Esophagus muscularis mucosa (tissue), 4 donors: ENCODE data around the gene SERPINB5. TPM values are rescaled to one million over a fixed set of nuclear protein-coding genes. Genes with fewer than 3 reads are reported as not detected.

Experiments
- DNase-seq: peaks from one replicate; pipeline ENCODE4 v3.0.0-alpha.2; 2017; ENCODE audit errors: extremely low spot score
- H3K27ac ChIP-seq, 4 donors: fragments of 200-600 bp; sonication (generic); replicated peaks in 1 of 4; 1 replicate in 3 of 4; 2 replicates in 1 of 4; pipeline ENCODE4 v1.5.1; 2016 to 2019; ENCODE audit warnings: mild to moderate bottlenecking in 1 of 4
- H3K27me3 ChIP-seq, 4 donors: fragments of 200-600 bp; sonication (generic); one replicate each; pipeline versions ENCODE4 v1.5.1 to v1.6.0; 2016 to 2019
- H3K36me3 ChIP-seq, 4 donors: fragments of 200-600 bp; sonication (generic); one replicate each; pipeline ENCODE4 v1.5.1; 2016 to 2019
- H3K4me1 ChIP-seq, 4 donors: fragments of 200-600 bp; sonication (generic); one replicate each; pipeline ENCODE4 v1.5.1; 2016 to 2019
- H3K4me3 ChIP-seq, 4 donors: fragments of 200-600 bp; sonication (generic); 1 replicate in 2 of 4; 2 replicates in 2 of 4; pipeline ENCODE4 v1.5.1; 2016 to 2019; ENCODE audit warnings: mild to moderate bottlenecking in 4 of 4, moderate library complexity in 1 of 4
- H3K9me3 ChIP-seq, 4 donors: fragments of 200-600 bp; sonication (generic); 1 replicate in 3 of 4; 2 replicates in 1 of 4; pipeline ENCODE4 v1.5.1; 2016 to 2019
- CTCF ChIP-seq, 3 experiments: fragments of 200-600 bp in 2 of 3; fragments of 450-650 bp in 1 of 3; sonication (generic) in 2 of 3; IDR thresholded peaks; one replicate each; pipeline ENCODE4 v1.5.1; 2017 to 2019; ENCODE audit warnings: antibody characterized with exemption in 3 of 3, mild to moderate bottlenecking in 2 of 3, moderate library complexity in 1 of 3
- EP300 ChIP-seq: sonication (generic); formaldehyde crosslinking; IDR thresholded peaks from one replicate; pipeline ENCODE4 v1.6.1; 2017; ENCODE audit warnings: antibody characterized with exemption
- POLR2A ChIP-seq: fragments of 450-650 bp; IDR thresholded peaks from one replicate; pipeline ENCODE4 v1.6.1; 2017; ENCODE audit warnings: antibody characterized with exemption, moderate library complexity, mild to moderate bottlenecking, low read depth
- POLR2AphosphoS5 ChIP-seq, 2 donors: sonication (generic); formaldehyde crosslinking; IDR thresholded peaks; one replicate each; pipeline ENCODE4 v1.6.1; 2017; ENCODE audit warnings: antibody characterized with exemption in 2 of 2
- WGBS: methylation state at CpG from one replicate; pipeline ENCODE4 v1.1.5; 2018; 5-methylcytosine and 5-hydroxymethylcytosine counted together
- intact Hi-C: fragments of 100-400 bp; cut with DNase I; formaldehyde crosslinking; loops from one replicate; pipeline ENCODE4 v1.15.1; 2023
- total RNA-seq, 4 donors: library from RNA; depleted of rRNA; stranded (reverse); fragments of >200 nt; gene quantifications; one replicate each; pipeline versions ENCODE4 v1.1.0 to v1.2.1, GENCODE V29; 2016

The SERPINB5 gene
- total RNA-seq, 4 donors from 2014 or later: not detected

DNA sequence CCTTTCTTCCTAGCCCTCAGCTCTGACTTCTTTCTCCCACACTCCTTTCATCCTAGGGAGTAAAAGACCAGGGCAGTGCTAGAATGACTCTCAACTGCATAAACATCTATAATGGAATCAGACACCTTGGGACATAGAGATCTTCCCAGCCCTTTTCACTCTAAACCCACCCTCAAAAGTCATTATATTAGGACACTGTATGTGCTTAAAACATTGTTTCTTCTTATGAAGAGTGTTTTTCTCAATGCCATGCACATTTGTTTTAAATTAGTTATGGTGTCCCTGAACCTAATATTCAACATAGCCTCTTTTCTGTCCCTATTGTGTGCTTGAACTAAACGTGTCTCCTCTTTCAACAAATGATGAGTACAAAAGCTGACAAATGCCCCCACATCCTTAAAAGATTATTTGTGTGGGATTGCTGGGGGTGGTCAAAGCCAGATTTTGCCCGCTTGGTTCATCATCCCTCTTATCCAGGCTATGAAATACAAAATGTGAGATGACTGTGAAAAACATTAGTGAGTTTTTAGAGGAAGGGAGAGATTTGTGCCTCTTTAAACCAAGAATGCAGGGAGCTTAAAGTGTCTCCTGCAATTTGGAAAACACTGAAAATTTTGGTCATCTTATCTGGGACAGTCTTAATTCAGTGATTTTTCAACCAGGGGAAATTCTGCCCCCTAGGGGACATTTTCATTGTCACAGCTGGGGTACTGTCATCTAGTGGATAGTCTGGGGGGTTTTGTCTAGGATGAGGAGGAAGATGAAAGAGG, 29.0 kb downstream of the SERPINB5 start:
- no peak for DNase-seq
- intact Hi-C loops: no loop called here

DNA sequence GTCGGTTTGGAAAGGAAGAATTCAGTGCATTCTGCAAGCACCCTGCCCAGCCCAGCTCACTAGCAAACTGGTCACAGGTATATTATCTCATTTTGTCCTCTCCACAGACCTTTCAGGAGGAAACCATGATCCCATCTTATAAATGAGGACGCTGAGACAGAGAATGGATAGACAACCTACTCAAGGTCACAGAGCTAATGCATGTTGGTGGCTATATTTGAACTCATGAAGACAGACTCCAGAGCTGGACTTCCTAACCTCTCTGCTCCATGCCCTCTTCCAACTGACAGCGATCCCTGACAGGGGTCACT, 29.5 kb downstream of the SERPINB5 start:
- 67% methylated on average over 3 of the region's 3 CpGs for WGBS
- Histone ChIP-seq H3K4me1 (no peaks in the 10 kb centered on the region), H3K27me3 (no peaks in the 10 kb centered on the region), H3K36me3 (no peaks in the 10 kb centered on the region), H3K4me3 (no peak overlapping the region), H3K9me3 (no peaks in the 10 kb centered on the region), H3K27ac (no peak overlapping the region)
- TF ChIP-seq POLR2A (no peak), EP300 (no peak), CTCF (IDR thresholded peaks at IDR 0.05) (no peak), POLR2AphosphoS5 (IDR thresholded peaks at IDR 0.05) (no peak)
- DNase-seq: no peak
- intact Hi-C loops: no loop called here

More for the DNA sequence above, 29.0 kb downstream of the SERPINB5 start:
- TF ChIP-seq POLR2AphosphoS5 (IDR thresholded peaks at IDR 0.05): no peak
- no peak for TF ChIP-seq EP300
- TF ChIP-seq CTCF (IDR thresholded peaks at IDR 0.05): peak in 1 of 3 experiments; percentile 24
- Histone ChIP-seq H3K27ac (no peak overlapping the region), H3K9me3 (no peaks in the 10 kb centered on the region), H3K27me3 (no peaks in the 10 kb centered on the region), H3K36me3 (no peaks in the 10 kb centered on the region), H3K4me3 (no peak overlapping the region), H3K4me1 (no peaks in the 10 kb centered on the region)
- 68% methylated on average over 2 of the region's 2 CpGs for WGBS

GRCh38 chr18:63508596-63508995, 31.8 kb downstream of the SERPINB5 start:
- 40% methylated on average over 3 of the region's 3 CpGs for WGBS
- DNase-seq: no peak

DNA sequence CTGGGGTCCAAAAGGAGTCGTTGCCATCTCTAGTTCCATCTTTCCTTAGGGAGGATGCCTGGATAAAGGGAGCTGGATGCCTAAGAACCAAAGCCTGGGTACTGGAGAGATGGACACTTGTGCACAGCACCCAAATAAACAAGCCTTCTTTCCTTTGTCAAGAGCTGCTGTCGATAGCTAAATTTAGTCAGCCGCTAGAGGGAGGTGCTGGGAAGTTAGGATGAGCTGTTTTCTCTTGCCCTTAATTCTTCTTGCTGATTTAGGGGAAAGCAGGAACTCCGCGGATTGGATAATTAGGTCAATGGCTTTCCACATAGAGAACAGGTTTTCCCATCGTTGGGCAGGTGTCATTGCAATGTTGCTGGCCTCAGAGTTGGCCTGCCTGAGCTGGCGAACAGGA, 34.5 kb downstream of the SERPINB5 start:
- no peaks in the 10 kb centered on the region for H3K4me1 ChIP-seq
- TF ChIP-seq CTCF (IDR thresholded peaks at IDR 0.05) (peak in 2 of 3 experiments; percentile 18 to 41), EP300 (no peak)
- intact Hi-C loops: loop anchor here (10.0 kb wide), 1 partner anchor 334 kb away; no protein-coding TSS in a partner anchor
- DNase-seq: no peak
- H3K27me3 ChIP-seq: peaks cover 0 to 5% (median 0%) of the 10 kb centered on the region in 4 donors
- H3K9me3 ChIP-seq: no peaks in the 10 kb centered on the region
- no peaks in the 10 kb centered on the region for H3K36me3 ChIP-seq
- H3K4me3 ChIP-seq: no peak overlapping the region
- H3K27ac ChIP-seq: no peak overlapping the region
- 35% methylated on average over 7 of the region's 7 CpGs for WGBS

More at GRCh38 chr18:63508596-63508995, 31.8 kb downstream of the SERPINB5 start:
- H3K4me3 ChIP-seq: no peak overlapping the region
- peaks cover 0 to 5% (median 0%) of the 10 kb centered on the region in 4 donors for H3K27me3 ChIP-seq
- H3K9me3 ChIP-seq: no peaks in the 10 kb centered on the region
- no peak overlapping the region for H3K27ac ChIP-seq
- H3K36me3 ChIP-seq: no peaks in the 10 kb centered on the region
- intact Hi-C loops: no loop called here
- TF ChIP-seq POLR2A (no peak), CTCF (IDR thresholded peaks at IDR 0.05) (no peak), POLR2AphosphoS5 (IDR thresholded peaks at IDR 0.05) (no peak), EP300 (no peak)
- H3K4me1 ChIP-seq: no peaks in the 10 kb centered on the region

GRCh38 chr18:63514326-63514725, 37.6 kb downstream of the SERPINB5 start:
- Histone ChIP-seq H3K27me3 (peaks cover 0 to 14% (median 0%) of the 10 kb centered on the region in 4 donors), H3K36me3 (no peaks in the 10 kb centered on the region), H3K9me3 (no peaks in the 10 kb centered on the region), H3K4me3 (no peak overlapping the region), H3K27ac (no peak overlapping the region), H3K4me1 (peaks cover 0 to 4% (median 0%) of the 10 kb centered on the region in 4 donors)
- WGBS: 74% methylated on average over 6 of the region's 6 CpGs
- intact Hi-C loops: loop anchor here (10.0 kb wide), 1 partner anchor 330 kb away; no protein-coding TSS in a partner anchor
- TF ChIP-seq CTCF (IDR thresholded peaks at IDR 0.05) (no peak), POLR2AphosphoS5 (IDR thresholded peaks at IDR 0.05) (no peak), EP300 (no peak), POLR2A (no peak)
- no peak for DNase-seq
